PC-9 (cell line): Measurements from ENCODE around the gene DNMBP.

ENCODE experiments used
- EZH2 ChIP-seq: fragments of 200-600 bp; sonication (generic); IDR thresholded peaks from 2 replicates; pipeline ENCODE4 v1.8.0; 2017; ENCODE audit warnings: antibody characterized with exemption, low read depth
- TF ChIP-seq, protein P1 (sequence below): fragments of 200-600 bp; sonication (generic); conservative IDR thresholded peaks from 2 replicates; pipeline ENCODE4 v1.6.1; 2017; ENCODE audit warnings: mixed run types, antibody characterized with exemption, mild to moderate bottlenecking, moderate library complexity

GRCh38 chr10:100041306-100042002, 31.7 kb upstream of the DNMBP start:
- TF ChIP-seq, protein P1, sequence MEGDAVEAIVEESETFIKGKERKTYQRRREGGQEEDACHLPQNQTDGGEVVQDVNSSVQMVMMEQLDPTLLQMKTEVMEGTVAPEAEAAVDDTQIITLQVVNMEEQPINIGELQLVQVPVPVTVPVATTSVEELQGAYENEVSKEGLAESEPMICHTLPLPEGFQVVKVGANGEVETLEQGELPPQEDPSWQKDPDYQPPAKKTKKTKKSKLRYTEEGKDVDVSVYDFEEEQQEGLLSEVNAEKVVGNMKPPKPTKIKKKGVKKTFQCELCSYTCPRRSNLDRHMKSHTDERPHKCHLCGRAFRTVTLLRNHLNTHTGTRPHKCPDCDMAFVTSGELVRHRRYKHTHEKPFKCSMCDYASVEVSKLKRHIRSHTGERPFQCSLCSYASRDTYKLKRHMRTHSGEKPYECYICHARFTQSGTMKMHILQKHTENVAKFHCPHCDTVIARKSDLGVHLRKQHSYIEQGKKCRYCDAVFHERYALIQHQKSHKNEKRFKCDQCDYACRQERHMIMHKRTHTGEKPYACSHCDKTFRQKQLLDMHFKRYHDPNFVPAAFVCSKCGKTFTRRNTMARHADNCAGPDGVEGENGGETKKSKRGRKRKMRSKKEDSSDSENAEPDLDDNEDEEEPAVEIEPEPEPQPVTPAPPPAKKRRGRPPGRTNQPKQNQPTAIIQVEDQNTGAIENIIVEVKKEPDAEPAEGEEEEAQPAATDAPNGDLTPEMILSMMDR = no peak
- TF ChIP-seq EZH2 = no peak
